Lung microvascular endothelial cell (primary cell): ENCODE results near the gene AGA. TPM values are rescaled to one million over a fixed set of nuclear protein-coding genes. Genes with fewer than 3 reads are reported as not detected.

Source experiments
- DNase-seq, 2 donors: peaks; one replicate each; pipeline versions ENCODE4 v3.0.0 to v3.0.0-alpha.2; 2010; ENCODE audit warnings: low read depth in 2 of 2
- total RNA-seq: library from RNA; depleted of rRNA; stranded (reverse); fragments of >200 nt; gene quantifications from 2 replicates; pipeline ENCODE4 v1.2.1, GENCODE V29; 2014

The AGA gene
- total RNA-seq, 1 donor from 2014 or later = 28.8 TPM

GRCh38 chr4:177447417-177448004 lies 5.3 kb upstream of the AGA start:
- no peak for DNase-seq

DNA sequence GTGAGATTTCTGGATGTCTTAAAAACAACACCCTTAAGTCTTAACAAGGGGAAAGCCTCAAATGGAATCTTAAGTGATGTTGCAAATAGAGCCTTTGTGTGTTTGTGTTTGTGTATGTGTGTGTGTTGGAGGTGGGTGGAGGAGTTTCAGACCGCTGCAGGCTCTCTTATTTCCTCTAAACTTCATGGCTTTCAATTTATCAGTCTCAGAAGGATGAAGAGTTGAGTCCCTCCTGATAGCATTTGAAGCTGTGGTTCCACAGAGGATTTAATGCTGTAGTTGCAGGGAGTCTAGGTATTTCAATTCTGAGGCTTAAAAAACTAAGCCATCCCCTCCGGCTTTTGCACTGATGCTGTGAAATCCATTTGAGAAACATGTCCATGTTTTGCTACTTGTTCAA lies 4.3 kb upstream of the AGA start:
- DNase-seq = no peak

GRCh38 chr4:177444911-177445736 lies 2.9 kb upstream of the AGA start:
- DNase-seq = no peak

DNA sequence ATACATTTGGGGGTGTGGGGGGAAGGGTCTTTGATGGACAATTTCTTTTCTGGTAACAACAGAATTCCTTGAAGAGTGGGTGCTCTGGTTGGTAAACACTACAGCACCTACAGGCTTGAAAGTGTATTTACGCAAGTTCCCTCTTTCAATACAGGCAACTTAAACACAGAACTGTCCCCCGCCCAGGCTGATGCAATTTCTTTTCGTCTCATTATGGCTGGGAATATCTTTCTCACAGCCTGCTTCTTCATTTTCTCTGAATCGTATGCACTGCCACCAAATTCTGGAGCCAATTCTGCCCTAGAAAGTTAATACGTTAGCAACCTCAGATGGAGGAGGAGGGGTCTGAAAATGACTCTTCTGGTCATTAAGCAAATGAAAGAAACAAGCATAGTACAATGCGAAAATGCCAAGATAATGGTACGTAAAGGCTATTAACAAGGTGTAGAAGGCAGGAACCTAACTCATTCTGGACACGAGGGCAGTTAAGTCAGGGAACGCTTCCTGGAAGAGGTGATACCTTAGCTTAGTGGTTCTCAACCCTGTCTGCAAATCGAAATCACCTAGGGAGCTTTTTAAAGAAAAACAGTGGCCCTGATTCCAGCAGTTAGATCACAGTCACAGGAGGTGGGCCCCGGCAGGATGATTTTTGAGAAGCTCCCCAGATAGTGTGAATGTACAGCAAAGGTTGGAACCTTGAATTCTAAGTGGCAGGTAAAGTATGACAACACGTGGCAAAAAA lies 1.0 kb downstream of the AGA start:
- DNase-seq = peak in 1 of 2 donors; percentile 16

DNA sequence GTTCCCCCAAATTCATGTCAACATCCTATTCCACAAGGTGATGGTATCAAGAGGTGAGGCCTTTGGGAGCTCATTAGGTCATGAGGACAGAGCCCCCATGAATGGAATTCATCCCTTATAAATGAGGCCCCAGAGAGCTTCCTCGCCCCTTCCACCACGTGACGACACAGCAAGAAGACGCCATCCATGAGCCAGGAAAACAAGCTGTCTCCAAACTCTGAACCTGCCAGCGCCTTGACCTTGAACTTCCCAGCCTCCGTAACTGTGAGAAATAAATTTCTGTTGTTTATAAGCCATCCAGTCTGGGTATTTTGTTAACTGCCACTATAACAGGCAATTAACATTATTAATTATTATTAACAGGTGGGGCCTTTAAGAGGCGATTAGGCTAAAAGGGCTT lies 5.8 kb downstream of the AGA start:
- no peak for DNase-seq

DNA sequence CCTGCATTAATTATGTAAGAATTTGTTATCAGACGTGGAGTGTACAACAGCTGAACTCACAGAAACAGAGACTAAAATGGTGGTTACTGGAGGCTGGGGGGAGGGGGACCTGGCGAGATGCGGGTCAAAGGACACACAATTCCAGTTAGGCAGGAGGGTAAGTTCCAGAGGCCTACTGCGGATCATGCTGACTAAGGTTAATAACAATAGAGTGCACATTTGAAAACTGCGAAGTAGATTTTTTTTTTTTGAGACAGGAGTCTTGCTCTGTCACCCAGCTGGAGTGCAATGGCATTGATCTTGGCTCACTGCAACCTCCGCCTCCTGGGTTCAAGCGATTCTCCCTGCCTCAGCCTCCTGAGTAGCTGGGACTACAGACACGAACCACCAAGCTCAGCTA lies 7.6 kb downstream of the AGA start:
- DNase-seq = no peak

- DNase-seq = no peak
Observed at GRCh38 chr4:177427192-177427591, 15.0 kb downstream of the AGA start.

- no peak for DNase-seq
Observed at GRCh38 chr4:177419434-177419833, 22.8 kb downstream of the AGA start.

GRCh38 chr4:177413656-177414055 lies 28.6 kb downstream of the AGA start:
- DNase-seq = no peak

- DNase-seq = no peak
Observed at GRCh38 chr4:177413076-177413475, 29.2 kb downstream of the AGA start.

DNA sequence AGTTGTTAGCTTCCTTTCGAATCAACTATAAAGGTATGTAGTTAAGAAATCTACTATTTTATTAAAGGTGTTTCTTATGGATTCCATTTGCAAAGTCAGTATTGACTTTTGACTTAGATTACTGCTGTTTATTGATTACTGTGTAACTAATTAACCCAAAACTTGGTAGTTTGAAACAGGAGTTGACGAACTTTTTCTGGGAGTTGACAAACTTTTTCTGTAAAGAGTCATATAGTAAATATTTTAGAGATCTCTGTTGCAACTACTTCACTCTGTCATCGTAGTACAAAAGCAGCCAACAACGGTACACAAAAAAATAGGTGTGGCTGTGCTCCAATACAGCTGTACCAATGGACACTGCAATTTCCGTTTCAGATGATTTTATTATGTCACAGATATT lies 30.2 kb downstream of the AGA start:
- no peak for DNase-seq

- DNase-seq = no peak
Observed at GRCh38 chr4:177410566-177410965, 31.7 kb downstream of the AGA start.

DNA sequence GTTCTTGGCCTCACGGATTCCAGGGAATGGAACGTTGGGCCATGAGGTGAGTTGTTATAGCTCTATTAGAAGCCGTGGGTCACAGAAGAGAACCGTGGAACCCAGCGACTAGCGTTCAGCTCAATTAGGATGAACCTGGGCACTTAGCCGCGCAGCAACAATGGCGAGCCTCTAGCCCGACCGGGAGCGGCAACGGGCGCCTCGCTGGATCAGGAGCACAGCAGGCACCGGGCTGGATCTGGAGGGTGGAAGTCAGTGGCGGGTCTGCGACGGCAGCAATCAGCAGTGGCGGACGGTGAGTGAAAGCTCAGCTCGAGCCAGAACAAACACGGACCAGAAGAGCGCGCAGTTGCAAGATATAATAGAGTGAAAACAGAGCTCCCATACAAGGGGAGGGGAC lies 34.2 kb downstream of the AGA start:
- no peak for DNase-seq

GRCh38 chr4:177405508-177405907 lies 36.7 kb downstream of the AGA start:
- DNase-seq = no peak

- no peak for DNase-seq
Observed at GRCh38 chr4:177404986-177405385, 37.3 kb downstream of the AGA start.

DNA sequence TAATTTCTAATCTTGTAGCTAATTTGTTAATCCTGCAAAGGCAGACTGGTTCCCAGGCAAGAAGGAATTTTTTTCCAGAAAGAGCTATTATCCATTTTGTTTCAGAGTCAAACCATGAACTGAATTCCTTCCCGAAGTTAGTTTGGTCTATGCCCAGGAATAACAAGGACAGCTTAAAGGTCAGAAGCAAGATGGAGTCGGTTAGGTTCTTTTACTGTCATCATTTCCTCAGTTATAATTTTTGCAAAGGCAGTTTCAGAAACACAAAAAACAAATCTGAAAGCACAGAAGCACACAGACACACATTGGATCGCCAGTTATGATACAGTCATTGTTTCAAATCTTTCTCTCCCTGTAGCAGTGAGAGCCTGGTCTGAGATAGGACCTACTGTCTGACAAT lies 37.9 kb downstream of the AGA start:
- no peak for DNase-seq

- no peak for DNase-seq
Observed at GRCh38 chr4:177403746-177404145, 38.5 kb downstream of the AGA start.

- DNase-seq = no peak
Observed at GRCh38 chr4:177401658-177402273, 40.5 kb downstream of the AGA start.

DNA sequence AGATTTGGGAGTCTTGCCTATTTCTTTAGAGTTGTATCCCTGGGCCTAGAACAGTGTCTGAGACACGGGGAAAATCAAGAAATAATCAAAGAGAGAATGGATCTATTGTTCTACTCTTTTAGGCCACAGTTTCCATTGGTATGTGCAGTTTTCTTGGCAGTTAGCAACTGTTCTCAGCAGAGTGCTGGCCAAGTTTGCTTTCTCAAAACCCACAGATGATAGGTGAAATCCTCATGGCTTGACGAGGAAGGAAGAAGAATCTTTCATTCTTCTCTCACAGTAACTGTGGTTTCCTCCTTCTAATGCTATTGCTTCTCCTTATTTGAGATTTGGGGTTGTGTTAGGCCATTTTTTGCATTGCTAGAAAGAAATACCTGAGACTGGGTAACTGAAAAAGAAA lies 42.2 kb downstream of the AGA start:
- DNase-seq = no peak

DNA sequence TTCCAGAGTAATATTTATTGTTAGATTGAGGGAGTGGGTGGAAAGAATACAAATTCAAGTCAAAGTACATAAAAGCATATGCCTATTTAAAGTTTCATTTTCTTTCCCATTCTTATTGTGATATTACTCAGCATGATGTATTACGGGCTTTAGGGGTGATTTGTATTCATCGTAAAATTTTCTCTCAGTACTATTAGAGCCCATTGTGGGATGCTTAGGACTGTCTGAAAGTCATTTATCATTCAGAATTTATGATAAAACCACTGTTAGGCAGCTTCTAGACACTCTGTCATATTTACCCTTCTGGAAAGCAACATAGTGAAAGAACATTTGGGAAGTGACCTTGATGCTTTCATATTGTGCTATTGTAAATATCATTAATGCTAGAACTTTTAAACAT lies 45.9 kb downstream of the AGA start:
- no peak for DNase-seq

DNA sequence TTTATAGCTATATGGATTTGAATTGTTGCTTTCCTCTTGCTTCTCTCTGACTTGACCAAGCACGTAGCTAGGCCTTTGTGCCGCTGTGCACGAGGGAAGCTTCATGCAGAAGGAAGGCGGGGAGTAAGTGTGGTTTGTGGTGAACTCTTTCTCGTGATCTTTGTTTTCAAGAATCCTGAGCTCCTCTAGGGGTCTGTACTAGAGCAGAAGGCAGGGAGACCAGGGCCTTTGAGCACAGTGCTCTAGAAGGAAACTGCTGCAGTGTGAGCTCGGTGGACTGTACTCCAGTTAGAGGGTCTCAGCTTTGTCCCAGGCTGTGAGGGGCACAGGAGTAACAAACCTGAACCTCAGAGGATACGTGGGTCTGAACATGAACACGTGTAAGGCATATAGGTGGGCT lies 49.0 kb downstream of the AGA start:
- no peak for DNase-seq

DNA sequence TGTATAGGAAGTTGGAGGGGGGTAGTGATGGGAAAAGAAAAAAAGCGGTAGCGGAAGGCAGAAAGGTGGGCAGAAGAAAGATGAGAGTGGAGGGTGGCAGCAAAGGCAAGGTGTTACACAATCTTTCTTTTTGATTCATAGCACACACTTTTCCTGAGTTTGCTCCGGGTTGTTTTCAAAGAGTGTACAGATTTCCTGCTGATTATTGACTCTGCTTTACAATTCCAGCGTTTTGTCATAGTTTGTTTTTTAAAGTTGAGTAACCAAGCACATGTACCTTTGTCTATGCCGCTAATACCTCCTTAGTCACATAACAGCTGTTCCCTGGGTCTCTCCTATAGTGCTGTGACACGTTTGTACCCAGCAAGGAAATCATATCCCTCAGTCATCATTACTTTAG lies 50.3 kb downstream of the AGA start:
- DNase-seq = no peak
